Mesodermal cell (in vitro differentiated cells): ENCODE measurements around the gene CC2D1A.
"Not testable (repeated sequence)": the region's sequence is repeated elsewhere in the genome, so short reads cannot be mapped to it uniquely, and the experiment has no call there.

ENCODE experiments used
- H3K27ac ChIP-seq: 2 replicates; pipeline ENCODE4 v1.7.0; 2013; ENCODE audit warnings: mild to moderate bottlenecking, low read depth, low read length, moderate library complexity; ENCODE audit not compliant: severe bottlenecking
- H3K36me3 ChIP-seq: 2 replicates; pipeline ENCODE4 v1.7.1; 2013; ENCODE audit warnings: mild to moderate bottlenecking, low read length, moderate library complexity; ENCODE audit not compliant: control insufficient read depth, insufficient read depth
- H3K4me1 ChIP-seq: one replicate; pipeline ENCODE4 v1.7.1; 2013; ENCODE audit warnings: mild to moderate bottlenecking, low read length; ENCODE audit not compliant: insufficient read depth, control insufficient read depth, poor library complexity, severe bottlenecking
- H3K4me3 ChIP-seq: 2 replicates; pipeline ENCODE4 v1.7.0; 2013; ENCODE audit warnings: low read length, control low read depth, mild to moderate bottlenecking; ENCODE audit not compliant: insufficient read depth, poor library complexity, severe bottlenecking; ENCODE audit errors: extremely low read depth
- H3K9me3 ChIP-seq: 2 replicates; pipeline ENCODE4 v1.7.1; 2013; ENCODE audit warnings: mild to moderate bottlenecking, low read length, moderate library complexity; ENCODE audit not compliant: control insufficient read depth
- WGBS, 2 experiments: methylation state at CpG; one replicate each; pipeline ENCODE4 v1.1.5; 2013; ENCODE audit warnings: missing lambda C conversion rate in 2 of 2; ENCODE audit not compliant: insufficient coverage in 2 of 2; 5-methylcytosine and 5-hydroxymethylcytosine counted together

The CC2D1A gene

GRCh38 chr19:13971868-13972267 lies 65.9 kb downstream of the CC2D1A start:
- H3K4me3 ChIP-seq: not testable (repeated sequence)
- 89 to 98% methylated on average over 11 to 12 of the region's 15 CpGs for WGBS, 2 experiments

GRCh38 chr19:13972368-13973155 lies 66.6 kb downstream of the CC2D1A start:
- Histone ChIP-seq H3K27ac (no peak overlapping the region), H3K4me1 (no peaks in the 10 kb centered on the region), H3K36me3 (peaks cover 65% of the 10 kb centered on the region), H3K9me3 (no peaks in the 10 kb centered on the region), H3K4me3 (no peak overlapping the region)
- WGBS, 2 experiments: 95 to 98% methylated on average over 23 to 25 of the region's 37 CpGs

More at GRCh38 chr19:13971868-13972267, 65.9 kb downstream of the CC2D1A start:
- not testable (repeated sequence) for H3K27ac ChIP-seq, H3K4me1 ChIP-seq, H3K9me3 ChIP-seq
- H3K36me3 ChIP-seq: peaks cover 71% of the 10 kb centered on the region

- H3K27ac ChIP-seq, H3K4me1 ChIP-seq, H3K9me3 ChIP-seq, H3K4me3 ChIP-seq: not testable (repeated sequence)
- 94% methylated on average over 3 of the region's 3 CpGs; no CpG with 5 or more reads in 1 of the 2 experiments for WGBS, 2 experiments
- H3K36me3 ChIP-seq: peaks cover 57% of the 10 kb centered on the region
Measured at GRCh38 chr19:13973479-13973878, 67.5 kb downstream of the CC2D1A start.

- no peak overlapping the region for H3K4me3 ChIP-seq
- no peaks in the 10 kb centered on the region for H3K9me3 ChIP-seq
- WGBS, 2 experiments: 50 to 61% methylated on average over 7 to 8 of the region's 12 CpGs
- H3K27ac ChIP-seq: no peak overlapping the region
- peaks cover under 1% of the 10 kb centered on the region for H3K4me1 ChIP-seq
- peaks cover 51% of the 10 kb centered on the region for H3K36me3 ChIP-seq
Measured at GRCh38 chr19:13974073-13974472, 68.1 kb downstream of the CC2D1A start.

- Histone ChIP-seq H3K4me3 (no peak overlapping the region), H3K9me3 (no peaks in the 10 kb centered on the region), H3K4me1 (peaks cover 4% of the 10 kb centered on the region), H3K36me3 (peaks cover 41% of the 10 kb centered on the region), H3K27ac (no peak overlapping the region)
- WGBS, 2 experiments: 90 to 95% methylated on average over 9 to 11 of the region's 11 CpGs
Measured at GRCh38 chr19:13975870-13976269, 69.9 kb downstream of the CC2D1A start.

GRCh38 chr19:13976446-13976845 lies 70.4 kb downstream of the CC2D1A start:
- peaks cover 4% of the 10 kb centered on the region for H3K4me1 ChIP-seq
- H3K9me3 ChIP-seq: no peaks in the 10 kb centered on the region
- H3K36me3 ChIP-seq: peaks cover 36% of the 10 kb centered on the region
- 90 to 96% methylated on average over 8 to 9 of the region's 12 CpGs for WGBS, 2 experiments
- H3K4me3 ChIP-seq: no peak overlapping the region
- no peak overlapping the region for H3K27ac ChIP-seq

GRCh38 chr19:13977803-13978202 lies 71.8 kb downstream of the CC2D1A start:
- 85 to 91% methylated on average over 7 to 11 of the region's 12 CpGs for WGBS, 2 experiments
- H3K9me3 ChIP-seq: no peaks in the 10 kb centered on the region
- peaks cover 30% of the 10 kb centered on the region for H3K36me3 ChIP-seq
- no peak overlapping the region for H3K4me3 ChIP-seq
- peaks cover 7% of the 10 kb centered on the region for H3K4me1 ChIP-seq
- H3K27ac ChIP-seq: no peak overlapping the region

GRCh38 chr19:13978351-13979243 lies 72.6 kb downstream of the CC2D1A start:
- Histone ChIP-seq H3K4me1 (peaks cover 7% of the 10 kb centered on the region), H3K4me3 (peak overlapping the region; percentile 33), H3K9me3 (no peaks in the 10 kb centered on the region), H3K27ac (no peak overlapping the region), H3K36me3 (peaks cover 22% of the 10 kb centered on the region)
- WGBS, 2 experiments: 7 to 8% methylated on average over 31 to 62 of the region's 74 CpGs

- Histone ChIP-seq H3K4me1 (peaks cover 7% of the 10 kb centered on the region), H3K27ac (no peak overlapping the region), H3K9me3 (no peaks in the 10 kb centered on the region), H3K4me3 (peak overlapping the region; percentile 33), H3K36me3 (peaks cover 17% of the 10 kb centered on the region)
- WGBS, 2 experiments: 42 to 48% methylated on average over 9 to 10 of the region's 12 CpGs
Measured at GRCh38 chr19:13979244-13979615, 73.2 kb downstream of the CC2D1A start.

GRCh38 chr19:13979686-13980085 lies 73.7 kb downstream of the CC2D1A start:
- H3K27ac ChIP-seq: no peak overlapping the region
- H3K4me3 ChIP-seq: no peak overlapping the region
- WGBS, 2 experiments: 91 to 93% methylated on average over 6 to 8 of the region's 12 CpGs
- peaks cover 7% of the 10 kb centered on the region for H3K4me1 ChIP-seq
- no peaks in the 10 kb centered on the region for H3K9me3 ChIP-seq
- H3K36me3 ChIP-seq: peaks cover 17% of the 10 kb centered on the region
